ENCODE measurements around the gene DOCK9. TPM values are rescaled to one million over a fixed set of nuclear protein-coding genes. Genes with fewer than 3 reads are reported as not detected.

The DOCK9 gene
- total and polyA plus RNA-seq, 2 donors (not counting 1 experiment from before 2014, with no cell fraction given), result 18.5 to 28.0 TPM

GRCh38 chr13:98784666-98785065 is 193.2 kb downstream of the DOCK9 start:
- no peaks in the 10 kb centered on the region for H3K36me3 ChIP-seq (replicated peaks in 1 of 2; ENCODE audit: control extremely low read depth in 1 of 2, control insufficient read depth in 1 of 2, extremely low read depth in 1 of 2, insufficient read depth in 2 of 2, low read length in 1 of 2)
- Mint-ChIP-seq H3K27me3 (peaks cover 25% of the 10 kb centered on the region), H3K9me3 (ENCODE audit: insufficient read depth) (no peaks in the 10 kb centered on the region), H3K27ac (no peak overlapping the region), H3K4me1 (no peaks in the 10 kb centered on the region), H3K4me3 (no peak overlapping the region)
- H4K20me1 ChIP-seq (ENCODE audit: control insufficient read depth, insufficient read depth, low read length, poor library complexity, severe bottlenecking), result no peaks in the 10 kb centered on the region
- DNase-seq, result no peak
- no peaks in the 10 kb centered on the region for H3K4me1 ChIP-seq (ENCODE audit: control insufficient read depth in 2 of 2, insufficient read depth in 2 of 2, low read length in 2 of 2)
- H3K9me3 ChIP-seq (ENCODE audit: control extremely low read depth in 1 of 3, control insufficient read depth in 2 of 3, insufficient read depth in 1 of 3, low read length in 2 of 3), result peaks cover 0 to 10% (median 0%) of the 10 kb centered on the region in 3 donors
- no peak overlapping the region for H3K9ac ChIP-seq (ENCODE audit: low read length)
- intact Hi-C loops (cut with micrococcal nuclease), result no loop called here
- no peak overlapping the region for H3K27ac ChIP-seq (ENCODE audit: low read length in 2 of 2)
- 87% methylated on average over 8 of the region's 8 CpGs for WGBS (ENCODE audit: insufficient coverage)
- POLR2A ChIA-PET, result no interaction called here
- CTCF ChIA-PET, result no interaction called here
- no peak for ATAC-seq (ENCODE audit: low read depth)
- no peak overlapping the region for H3K4me2 ChIP-seq (replicated peaks; ENCODE audit: low read depth, low read length, poor library complexity, severe bottlenecking)
- peaks cover 0 to 2% (median 0%) of the 10 kb centered on the region in 4 experiments for H3K27me3 ChIP-seq (replicated peaks in 1 of 4; ENCODE audit: control extremely low read depth in 1 of 4, control insufficient read depth in 3 of 4, insufficient read depth in 4 of 4, low read length in 3 of 4)
- H2AFZ ChIP-seq (ENCODE audit: insufficient read depth, low read depth, low read length, poor library complexity, severe bottlenecking), result no peak overlapping the region
- H3K4me3 ChIP-seq (ENCODE audit: control extremely low read depth in 1 of 5, extremely low read depth in 1 of 5, insufficient read depth in 1 of 5, low read depth in 2 of 5, low read length in 4 of 5), result no peak overlapping the region
- no peaks in the 10 kb centered on the region for H3K79me2 ChIP-seq (ENCODE audit: control insufficient read depth, insufficient read depth, low read length)
- TF ChIP-seq EZH2 (IDR thresholded peaks at IDR 0.05; ENCODE audit: borderline replicate concordance, insufficient read depth, low read depth, low read length, poor library complexity, severe bottlenecking) (no peak), CTCF (IDR thresholded peaks at IDR 0.05) (no peak)

GRCh38 chr13:98783856-98784478 is 193.9 kb downstream of the DOCK9 start:
- DNase-seq, result no peak
- H3K4me1 Mint-ChIP-seq, result no peaks in the 10 kb centered on the region

More at GRCh38 chr13:98783856-98784478, 193.9 kb downstream of the DOCK9 start:
- ChIA-PET POLR2A (no interaction called here), CTCF (no interaction called here)
- Histone ChIP-seq H3K79me2 (ENCODE audit: control insufficient read depth, insufficient read depth, low read length) (no peaks in the 10 kb centered on the region), H3K9ac (ENCODE audit: low read length) (no peak overlapping the region), H2AFZ (ENCODE audit: insufficient read depth, low read depth, low read length, poor library complexity, severe bottlenecking) (no peak overlapping the region), H4K20me1 (ENCODE audit: control insufficient read depth, insufficient read depth, low read length, poor library complexity, severe bottlenecking) (no peaks in the 10 kb centered on the region), H3K9me3 (ENCODE audit: control extremely low read depth in 1 of 3, control insufficient read depth in 2 of 3, insufficient read depth in 1 of 3, low read length in 2 of 3) (peaks cover 0 to 10% (median 0%) of the 10 kb centered on the region in 3 donors), H3K4me1 (ENCODE audit: control insufficient read depth in 2 of 2, insufficient read depth in 2 of 2, low read length in 2 of 2) (no peaks in the 10 kb centered on the region), H3K4me2 (replicated peaks; ENCODE audit: low read depth, low read length, poor library complexity, severe bottlenecking) (no peak overlapping the region), H3K27me3 (replicated peaks in 1 of 4; ENCODE audit: control extremely low read depth in 1 of 4, control insufficient read depth in 3 of 4, insufficient read depth in 4 of 4, low read length in 3 of 4) (peaks cover 0 to 2% (median 0%) of the 10 kb centered on the region in 4 experiments), H3K4me3 (ENCODE audit: control extremely low read depth in 1 of 5, extremely low read depth in 1 of 5, insufficient read depth in 1 of 5, low read depth in 2 of 5, low read length in 4 of 5) (no peak overlapping the region), H3K36me3 (replicated peaks in 1 of 2; ENCODE audit: control extremely low read depth in 1 of 2, control insufficient read depth in 1 of 2, extremely low read depth in 1 of 2, insufficient read depth in 2 of 2, low read length in 1 of 2) (no peaks in the 10 kb centered on the region), H3K27ac (ENCODE audit: low read length in 2 of 2) (no peak overlapping the region)
- TF ChIP-seq EZH2 (IDR thresholded peaks at IDR 0.05; ENCODE audit: borderline replicate concordance, insufficient read depth, low read depth, low read length, poor library complexity, severe bottlenecking) (no peak), CTCF (IDR thresholded peaks at IDR 0.05) (no peak)
- no peak overlapping the region for H3K27ac Mint-ChIP-seq
- peaks cover 25% of the 10 kb centered on the region for H3K27me3 Mint-ChIP-seq
- 91% methylated on average over 9 of the region's 12 CpGs for WGBS (ENCODE audit: insufficient coverage)
- intact Hi-C loops (cut with micrococcal nuclease), result no loop called here
- ATAC-seq (ENCODE audit: low read depth), result no peak
- no peaks in the 10 kb centered on the region for H3K9me3 Mint-ChIP-seq (ENCODE audit: insufficient read depth)
- H3K4me3 Mint-ChIP-seq, result no peak overlapping the region
